Dedifferentiated amniotic fluid mesenchymal stem cell (primary cell): ENCODE data around the gene HOXD8.

Experiments used
- DNase-seq: peaks from one replicate; pipeline ENCODE4 v3.0.0-alpha.2; 2016; ENCODE audit errors: extremely low spot score

Gene HOXD8

DNA sequence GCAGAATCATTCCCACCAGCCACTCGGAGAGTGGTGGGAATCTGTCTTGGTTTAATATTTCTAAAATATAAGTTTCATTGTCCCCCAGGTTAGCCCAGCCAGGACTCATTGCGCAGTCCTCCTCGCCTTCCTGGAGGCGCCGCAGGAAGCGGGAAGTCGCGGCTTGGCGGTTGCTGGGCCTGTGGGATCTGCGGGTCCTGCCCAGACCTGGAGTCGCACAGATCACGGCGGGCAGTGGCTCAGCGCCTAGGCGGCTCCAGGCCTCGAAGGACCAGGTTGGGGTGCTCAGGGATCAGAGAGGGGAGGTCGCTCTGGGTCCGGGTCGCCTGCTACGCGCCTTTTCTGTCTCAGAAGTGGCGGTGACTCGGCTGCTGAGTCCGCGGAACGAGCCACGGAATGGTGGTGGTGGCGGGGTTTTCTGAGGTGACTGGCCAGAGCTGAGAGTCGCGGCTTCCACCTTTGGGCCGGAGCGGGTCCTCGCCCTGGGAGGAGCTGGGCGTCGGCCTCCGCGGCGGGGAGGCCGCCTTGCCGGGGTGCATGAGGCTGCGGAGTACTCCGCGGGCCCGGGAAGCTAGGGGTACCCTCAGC lies 30.3 kb downstream of the HOXD8 start:
- no peak for DNase-seq

DNA sequence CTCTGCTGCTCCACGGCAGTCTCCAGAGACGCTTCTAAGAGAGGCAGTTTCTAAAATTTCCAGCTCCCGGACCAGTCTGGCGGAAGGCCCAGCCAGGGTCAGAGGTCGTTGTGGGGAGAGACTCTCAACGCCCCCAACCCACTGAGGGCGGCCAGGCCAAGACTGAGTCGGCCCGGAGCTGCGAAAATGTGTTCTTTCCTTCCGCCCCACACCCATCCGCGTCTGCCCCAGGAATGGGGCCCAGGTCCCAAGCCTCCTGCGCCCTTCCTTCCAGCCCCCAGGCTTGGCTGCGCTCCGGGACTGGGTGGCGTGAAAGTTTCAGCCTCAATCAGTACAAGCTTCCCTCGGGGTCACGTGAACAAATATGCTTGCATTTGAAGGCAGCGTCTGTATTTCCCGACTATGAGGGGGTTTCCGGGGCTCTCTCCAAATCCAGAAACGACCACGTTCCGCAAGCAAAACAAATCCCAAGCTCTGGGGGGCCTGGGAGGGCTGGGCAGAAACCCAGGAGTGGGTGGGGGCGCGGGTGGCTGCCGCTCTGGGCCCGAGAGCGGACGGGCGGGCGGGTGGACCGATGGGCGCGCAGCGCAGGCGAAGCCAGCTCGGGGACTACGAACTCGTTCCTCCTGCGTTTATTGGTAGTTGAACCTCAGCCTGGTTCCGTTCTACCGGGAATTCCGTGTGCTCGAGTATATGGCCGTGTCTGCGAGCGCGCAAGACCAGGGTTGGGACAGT lies 30.9 kb downstream of the HOXD8 start:
- no peak for DNase-seq

DNA sequence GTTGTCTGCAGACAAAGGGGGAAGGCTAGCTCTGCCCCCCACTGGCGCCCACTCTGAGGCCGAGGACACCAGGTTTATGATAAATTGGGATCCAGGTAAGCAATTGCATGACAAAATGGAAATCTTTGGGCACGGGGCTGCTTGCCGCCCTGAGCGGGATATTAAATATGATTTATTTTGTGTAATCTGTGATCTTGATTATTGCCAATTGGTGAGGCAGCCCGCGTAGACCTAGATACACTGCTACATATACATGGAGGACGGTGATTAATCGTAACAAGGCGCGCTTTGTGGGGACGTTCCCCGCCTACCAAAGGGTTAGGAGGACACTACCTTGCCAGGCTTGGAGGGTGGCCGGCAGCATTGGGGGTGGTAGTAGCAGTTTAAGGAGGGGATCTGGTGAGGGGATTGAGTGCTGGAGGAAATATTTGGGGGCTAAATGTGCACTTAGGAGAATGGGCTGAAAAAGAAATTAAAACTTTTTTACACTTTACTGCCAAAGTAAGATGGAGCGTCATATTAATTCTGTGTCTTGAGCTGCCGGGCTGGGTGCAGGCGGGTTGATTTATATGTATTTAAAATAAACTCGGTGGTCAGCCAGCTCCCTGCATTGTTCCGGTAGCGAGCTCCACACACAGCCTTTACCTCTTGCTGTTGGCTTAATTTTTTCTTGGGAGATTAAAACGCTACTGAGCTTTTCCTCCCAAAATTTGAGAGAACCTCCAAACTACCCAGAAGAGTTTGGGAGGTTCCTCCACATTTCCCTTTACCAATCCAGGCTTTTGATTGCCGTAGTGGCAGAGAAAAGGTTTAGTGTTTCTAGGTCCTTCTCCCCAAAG lies 31.7 kb downstream of the HOXD8 start:
- DNase-seq, result no peak

DNA sequence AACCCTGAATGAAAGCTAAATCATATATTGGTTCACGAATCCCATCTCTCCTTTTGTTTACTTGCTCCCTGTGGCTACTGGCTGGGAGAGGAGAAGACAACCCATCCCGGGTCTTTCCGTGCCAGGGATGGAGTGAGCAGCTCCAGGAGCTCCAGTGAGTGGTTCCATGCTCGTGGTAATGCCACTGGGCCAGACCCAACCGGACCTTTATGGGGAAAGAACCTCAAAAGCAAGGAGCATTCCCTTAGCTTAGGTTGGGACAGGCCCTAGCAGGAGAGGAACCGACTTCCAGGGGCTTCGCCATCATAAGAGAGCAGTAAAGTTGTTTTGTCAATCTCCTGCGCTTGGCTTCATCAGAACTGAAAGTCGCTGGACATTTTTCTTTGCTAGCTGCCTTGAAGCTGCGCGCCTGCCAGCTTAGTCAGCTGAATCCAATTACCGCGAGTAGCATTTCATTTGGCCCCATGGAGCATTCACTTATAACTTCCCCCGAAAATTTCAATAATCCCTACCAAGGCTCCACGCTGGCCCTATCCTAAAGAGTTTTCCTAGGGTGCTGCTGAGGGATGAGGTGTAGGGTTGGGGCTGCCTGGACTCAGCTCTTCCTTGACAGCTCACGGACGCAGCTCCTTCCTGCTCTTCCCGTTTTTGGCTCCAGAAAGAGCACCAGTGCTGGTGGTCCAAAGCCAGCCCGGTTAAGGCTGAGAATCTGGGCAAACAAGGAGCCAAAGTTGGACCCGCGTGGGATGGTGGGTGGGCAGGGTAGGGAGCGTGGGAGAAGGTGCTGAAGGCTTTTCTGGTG lies 32.5 kb downstream of the HOXD8 start:
- DNase-seq, result no peak

DNA sequence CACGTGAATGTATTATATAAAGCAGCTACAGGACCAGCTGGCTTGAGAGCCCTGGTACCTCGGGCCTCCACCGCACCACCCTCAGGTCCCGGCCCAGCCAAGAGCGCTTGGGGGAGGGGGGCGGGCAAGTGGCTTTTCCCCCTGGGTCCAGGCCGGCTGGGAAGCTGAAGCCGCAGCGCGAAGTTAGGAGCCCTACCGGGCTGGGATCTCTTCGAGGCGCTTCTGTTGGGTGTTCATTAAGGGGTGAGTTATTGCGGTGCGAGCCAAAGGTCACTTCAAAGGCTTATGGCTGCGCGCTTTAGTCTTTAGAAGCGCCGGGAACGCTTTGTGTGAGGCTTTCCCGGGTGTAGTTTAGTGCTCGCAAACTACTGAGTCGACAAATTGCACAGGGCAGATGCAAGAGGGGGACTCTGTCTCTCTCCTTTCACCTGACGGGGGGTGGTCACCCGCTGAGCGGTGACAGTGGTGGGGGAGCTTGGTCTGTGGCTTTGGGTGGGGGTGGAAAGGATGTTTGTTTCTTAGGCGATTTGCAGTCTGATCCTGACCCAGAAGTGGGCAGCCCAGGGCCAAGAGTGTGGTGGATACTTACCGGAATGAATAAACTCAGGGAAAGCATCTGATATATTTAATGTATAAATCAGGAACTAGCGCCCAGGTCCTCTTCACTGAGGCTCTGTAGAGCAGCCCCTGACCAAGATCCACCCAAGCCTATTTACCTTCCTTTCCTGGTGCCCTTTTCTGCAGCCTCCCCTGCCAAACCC lies 33.6 kb downstream of the HOXD8 start:
- no peak for DNase-seq

DNA sequence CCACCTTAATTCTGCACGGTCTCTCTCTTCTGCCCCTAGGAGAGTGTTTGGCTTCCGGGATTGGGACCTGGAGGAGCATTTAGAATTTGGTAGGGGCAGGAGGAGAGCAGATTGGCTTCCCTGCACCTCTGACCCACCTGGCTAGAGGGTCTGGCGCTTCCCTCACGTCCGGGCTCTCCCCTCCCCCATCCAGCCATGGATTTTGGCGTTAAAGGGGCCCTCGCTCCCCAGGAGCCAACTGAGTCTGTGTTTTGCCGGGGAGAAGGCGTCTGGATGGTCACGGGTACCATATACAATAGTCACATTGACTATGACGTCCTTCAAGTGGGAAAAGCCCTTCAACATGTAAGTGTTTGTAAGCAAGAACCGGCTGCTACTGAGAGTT lies 34.2 kb downstream of the HOXD8 start:
- DNase-seq, result no peak

DNA sequence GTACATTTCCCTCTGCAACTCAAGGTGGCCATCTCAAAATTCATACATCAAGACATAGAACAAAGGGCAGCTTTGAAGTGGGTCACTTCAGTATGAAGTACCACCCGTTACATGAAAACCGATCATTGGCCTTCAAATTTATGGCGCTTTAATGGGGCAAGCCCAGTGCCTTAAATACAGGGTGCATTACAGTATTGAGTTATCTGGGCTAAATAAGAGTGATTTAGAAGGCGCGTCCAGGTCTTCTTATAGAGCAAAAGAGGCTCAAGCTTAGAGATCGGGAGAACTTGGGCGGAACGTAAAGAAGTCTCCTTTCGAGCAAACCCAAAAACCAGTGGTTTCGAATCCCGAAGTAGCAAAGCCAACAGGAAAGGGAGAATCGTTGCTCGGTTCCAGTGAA lies 34.7 kb downstream of the HOXD8 start:
- no peak for DNase-seq

DNA sequence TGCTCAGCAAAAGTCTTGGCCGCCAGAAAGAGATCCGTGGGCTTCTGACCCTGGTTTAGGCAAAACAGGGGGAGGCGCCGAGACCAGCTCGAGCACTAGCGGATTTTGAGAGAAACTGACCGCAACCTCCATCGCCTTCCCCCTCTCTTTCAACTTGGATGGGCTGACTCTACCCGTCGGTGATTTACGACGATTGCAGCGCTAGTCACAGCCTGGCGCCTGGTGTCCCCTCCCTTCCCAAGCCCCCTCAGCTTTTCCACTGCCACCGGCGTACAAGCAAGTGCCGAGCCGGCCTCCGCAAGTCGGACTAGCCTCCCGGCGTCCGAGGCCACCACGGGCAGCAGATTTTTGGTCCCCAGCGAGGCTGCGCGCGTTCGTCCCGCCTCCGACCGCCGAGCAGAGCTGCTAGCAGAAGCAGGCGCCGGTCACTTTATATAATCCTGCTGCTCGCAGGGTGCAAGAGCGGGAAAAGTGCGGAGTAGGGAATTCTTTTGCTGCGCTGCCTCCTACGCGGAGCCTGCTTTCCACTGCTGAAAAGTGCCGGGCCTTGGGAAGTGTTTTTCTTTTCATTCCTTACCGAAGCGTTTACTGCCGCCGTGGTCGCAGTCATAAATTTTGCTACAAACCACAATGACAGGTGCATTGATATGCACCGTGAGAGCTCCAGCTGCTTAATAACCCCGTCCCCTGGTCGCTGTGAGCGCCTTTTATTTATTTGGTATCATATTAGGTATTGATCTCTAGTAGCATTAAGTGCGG lies 35.3 kb downstream of the HOXD8 start:
- no peak for DNase-seq

DNA sequence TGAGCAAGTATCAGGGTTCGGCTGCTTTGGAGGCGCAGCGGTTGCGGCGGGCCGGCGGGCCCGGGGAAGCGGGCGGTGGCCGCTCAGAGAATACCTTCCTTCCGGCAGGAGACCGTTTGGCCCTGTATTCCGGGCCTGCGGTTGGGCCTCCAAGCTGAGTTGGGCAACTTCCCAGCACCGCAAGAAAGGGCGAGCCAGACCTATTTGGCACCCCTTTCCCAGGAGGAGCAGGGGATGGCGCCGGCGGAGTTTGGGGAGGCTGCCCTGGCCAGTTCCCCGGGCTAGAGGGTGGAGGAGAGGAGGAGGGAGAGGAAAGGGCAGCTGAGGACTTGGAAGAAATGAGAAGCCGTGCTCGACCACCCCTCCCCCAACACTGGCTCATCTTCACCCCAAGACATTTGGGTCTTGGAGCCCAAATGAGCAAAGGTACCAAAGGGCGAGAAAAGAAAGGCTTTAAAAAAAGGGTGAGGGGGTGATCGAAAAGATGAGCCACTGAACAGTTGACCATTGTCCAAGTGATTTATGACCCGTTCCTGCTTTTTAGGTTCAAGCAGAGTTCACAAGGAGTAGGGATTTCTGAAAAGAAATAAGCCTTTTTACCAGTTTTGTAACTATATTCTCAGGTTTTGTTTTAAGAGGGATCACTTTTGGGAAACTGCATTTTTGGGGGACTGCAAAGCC lies 36.0 kb downstream of the HOXD8 start:
- no peak for DNase-seq

DNA sequence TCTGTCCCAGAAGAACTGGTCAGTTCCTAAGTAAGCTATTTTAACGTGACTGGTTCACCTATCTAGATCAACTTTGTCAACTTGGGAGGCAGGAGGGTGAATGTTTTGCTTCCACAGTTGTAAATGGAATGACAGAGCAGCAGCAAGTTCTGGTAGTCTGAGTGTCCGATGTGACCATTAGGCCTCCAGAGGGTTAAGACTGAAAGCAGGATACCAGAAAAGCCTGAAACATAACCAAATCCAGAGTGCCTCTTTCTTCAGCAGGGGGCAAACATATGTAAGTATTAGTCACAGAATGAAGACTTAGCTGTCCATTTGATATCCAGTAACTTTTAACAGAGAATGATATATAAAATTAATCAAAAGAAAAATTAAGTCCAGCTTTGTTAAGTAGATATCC lies 36.8 kb downstream of the HOXD8 start:
- no peak for DNase-seq

DNA sequence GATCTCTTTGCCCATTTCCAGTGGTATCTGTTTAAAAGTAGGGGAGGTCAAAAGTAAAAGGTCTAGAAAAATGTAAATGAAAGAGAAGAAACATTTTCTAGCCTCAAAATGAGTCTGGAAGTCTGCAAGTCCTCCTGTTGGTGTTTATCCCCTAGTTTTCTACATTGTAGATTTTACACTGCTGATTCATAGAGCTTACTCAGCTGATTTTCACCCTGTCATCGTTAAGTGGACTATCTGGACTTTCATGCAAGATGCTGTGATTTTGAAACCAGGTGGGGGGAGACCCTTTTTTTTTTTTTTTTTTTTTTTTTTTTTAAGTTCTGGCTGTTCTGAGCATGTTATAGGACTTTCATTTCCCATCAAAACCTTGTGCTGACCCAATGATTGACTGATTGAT lies 37.9 kb downstream of the HOXD8 start:
- DNase-seq, result no peak

DNA sequence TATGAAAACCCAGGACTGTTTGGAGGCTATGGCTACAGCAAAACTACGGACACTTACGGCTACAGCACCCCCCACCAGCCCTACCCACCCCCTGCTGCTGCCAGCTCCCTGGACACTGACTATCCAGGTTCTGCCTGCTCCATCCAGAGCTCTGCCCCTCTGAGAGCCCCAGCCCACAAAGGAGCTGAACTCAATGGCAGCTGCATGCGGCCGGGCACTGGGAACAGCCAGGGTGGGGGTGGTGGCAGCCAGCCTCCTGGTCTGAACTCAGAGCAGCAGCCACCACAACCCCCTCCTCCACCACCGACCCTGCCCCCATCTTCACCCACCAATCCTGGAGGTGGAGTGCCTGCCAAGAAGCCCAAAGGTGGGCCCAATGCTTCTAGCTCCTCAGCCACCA lies 39.7 kb downstream of the HOXD8 start:
- DNase-seq, result no peak

DNA sequence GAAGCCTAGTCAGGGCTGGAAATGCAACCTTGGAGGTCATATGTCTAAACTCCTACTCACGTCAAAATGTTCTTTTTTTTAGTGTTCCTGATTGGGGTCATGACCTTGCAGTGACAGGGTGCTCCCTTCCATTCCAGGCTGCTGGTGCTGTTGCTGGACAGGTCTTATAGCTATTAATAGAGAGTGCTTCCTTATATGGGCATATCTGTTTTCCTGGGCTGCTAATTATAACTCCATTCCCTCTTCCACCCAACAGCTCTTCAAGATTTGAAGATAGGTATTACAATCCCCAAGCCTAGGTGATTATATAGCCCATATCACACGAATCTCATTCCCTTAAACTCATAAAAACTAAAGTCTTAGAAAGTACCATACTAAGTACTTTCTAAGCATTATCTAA lies 40.2 kb downstream of the HOXD8 start:
- DNase-seq, result no peak

DNA sequence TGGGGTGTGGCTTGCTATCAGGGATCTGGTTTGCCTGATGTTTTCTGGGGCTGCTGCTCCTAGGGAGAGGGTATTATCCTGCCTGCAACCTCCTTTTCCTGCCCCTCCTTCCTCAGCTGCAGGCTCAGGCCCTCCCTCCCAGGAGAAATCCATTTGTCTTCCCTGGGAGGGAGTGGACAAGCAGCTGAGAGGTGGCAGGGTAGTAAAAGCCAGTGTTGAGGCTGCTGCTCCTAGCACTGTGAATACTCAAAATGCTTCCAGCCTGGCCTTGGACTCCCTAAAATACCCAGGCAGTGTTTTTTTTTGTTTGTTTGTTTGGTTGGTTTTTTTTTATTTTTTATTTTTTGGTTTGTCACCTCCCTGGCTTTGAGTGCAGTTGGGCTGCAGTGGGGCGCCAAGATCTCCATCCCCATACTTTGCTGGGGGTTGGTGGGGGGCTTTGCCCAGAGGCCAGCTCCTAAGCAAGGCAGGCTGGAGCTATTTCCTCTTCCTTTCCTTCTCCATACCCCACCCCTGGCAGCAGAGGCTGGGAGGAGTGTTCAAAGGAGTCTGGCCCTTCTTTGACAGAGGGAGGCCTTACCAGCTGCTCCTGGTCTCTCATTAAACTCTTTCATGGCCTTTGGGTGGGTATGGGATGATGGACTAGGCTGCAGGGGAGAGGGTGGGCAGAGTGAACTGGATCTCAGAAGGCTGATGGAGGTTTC lies 41.2 kb downstream of the HOXD8 start:
- DNase-seq, result no peak

DNA sequence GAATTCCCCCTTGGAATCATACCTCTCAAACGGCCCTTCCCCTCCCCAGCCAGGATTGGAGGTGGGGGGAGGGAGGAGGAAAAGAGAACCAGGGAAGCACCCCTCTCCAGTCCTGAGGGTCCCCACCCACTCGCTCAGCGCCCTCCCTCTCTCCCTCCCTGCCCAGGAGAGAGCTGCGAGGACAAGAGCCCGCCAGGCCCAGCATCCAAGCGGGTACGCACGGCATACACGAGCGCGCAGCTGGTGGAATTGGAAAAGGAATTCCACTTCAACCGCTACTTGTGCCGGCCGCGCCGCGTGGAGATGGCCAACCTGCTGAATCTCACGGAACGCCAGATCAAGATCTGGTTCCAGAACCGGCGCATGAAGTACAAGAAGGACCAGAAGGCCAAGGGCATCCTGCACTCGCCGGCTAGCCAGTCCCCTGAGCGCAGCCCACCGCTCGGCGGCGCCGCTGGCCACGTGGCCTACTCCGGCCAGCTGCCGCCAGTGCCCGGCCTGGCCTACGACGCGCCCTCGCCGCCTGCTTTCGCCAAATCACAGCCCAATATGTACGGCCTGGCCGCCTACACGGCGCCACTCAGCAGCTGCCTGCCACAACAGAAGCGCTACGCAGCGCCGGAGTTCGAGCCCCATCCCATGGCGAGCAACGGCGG lies 42.0 kb downstream of the HOXD8 start:
- no peak for DNase-seq

DNA sequence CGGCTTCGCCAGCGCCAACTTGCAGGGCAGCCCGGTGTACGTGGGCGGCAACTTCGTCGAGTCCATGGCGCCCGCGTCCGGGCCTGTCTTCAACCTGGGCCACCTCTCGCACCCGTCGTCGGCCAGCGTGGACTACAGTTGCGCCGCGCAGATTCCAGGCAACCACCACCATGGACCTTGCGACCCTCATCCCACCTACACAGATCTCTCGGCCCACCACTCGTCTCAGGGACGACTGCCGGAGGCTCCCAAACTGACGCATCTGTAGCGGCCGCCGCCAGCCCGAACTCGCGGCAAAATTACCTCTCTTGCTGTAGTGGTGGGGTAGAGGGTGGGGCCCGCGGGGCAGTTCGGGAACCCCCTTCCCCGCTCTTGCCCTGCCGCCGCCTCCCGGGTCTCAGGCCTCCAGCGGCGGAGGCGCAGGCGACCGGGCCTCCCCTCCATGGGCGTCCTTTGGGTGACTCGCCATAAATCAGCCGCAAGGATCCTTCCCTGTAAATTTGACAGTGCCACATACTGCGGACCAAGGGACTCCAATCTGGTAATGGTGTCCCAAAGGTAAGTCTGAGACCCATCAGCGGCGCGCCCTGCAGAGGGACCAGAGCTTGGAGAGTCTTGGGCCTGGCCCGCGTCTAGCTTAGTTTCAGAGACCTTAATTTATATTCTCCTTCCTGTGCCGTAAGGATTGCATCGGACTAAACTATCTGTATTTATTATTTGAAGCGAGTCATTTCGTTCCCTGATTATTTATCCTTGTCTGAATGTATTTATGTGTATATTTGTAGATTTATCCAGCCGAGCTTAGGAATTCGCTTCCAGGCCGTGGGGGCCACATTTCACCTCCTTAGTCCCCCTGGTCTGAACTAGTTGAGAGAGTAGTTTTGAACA lies 42.7 kb downstream of the HOXD8 start:
- DNase-seq, result no peak

DNA sequence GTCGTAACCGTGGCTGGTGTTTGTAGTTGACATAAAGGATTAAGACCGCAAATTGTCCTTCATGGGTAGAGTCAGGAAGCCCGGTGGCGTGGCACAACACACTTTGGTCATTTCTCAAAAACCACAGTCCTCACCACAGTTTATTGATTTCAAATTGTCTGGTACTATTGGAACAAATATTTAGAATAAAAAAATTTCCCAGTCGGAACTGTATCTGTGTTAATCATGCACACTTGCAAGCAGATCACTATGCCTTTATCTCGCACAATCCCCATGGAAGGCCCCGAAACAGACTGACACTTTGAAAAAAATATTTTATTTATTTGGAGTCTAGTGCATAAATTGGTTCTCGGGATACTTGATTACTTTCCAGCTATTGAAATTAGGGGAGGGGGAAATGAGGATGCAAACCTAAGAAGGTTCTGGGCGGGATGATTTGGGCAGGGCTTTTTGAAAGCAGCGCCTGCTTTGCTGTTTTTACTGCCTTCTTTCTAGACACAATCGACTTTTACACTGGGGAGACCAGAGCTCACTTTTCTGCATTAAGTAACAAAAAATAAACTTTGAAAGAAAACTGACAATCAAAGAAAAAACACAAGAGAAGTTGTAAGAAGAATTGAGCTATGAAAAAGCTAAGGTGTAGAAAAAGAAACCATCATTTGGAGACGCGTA lies 43.5 kb downstream of the HOXD8 start:
- DNase-seq, result no peak
